ENCODE results near the gene SMPX.

SMPX gene

DNA sequence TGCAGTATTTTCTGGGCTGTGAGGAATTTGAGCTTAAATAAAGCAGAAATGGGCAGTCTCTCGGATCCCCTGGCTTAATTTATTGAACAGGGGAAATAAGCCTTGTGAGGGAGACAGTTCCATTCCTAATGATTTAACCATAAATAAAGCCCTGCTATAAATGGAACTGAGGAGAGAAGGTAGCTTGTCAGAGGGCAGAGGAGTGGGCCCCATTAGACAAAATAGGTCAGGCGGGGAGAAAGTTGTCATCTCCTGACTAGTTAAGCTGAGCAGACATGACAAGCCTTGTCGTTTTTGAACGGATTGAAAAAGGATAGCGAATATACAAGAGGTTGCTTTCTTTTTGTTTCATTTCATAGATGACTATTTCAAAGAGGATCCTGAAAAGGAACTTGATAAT, 39.3 kb downstream of the SMPX start:
- H4K8ac ChIP-seq (ENCODE audit: low read depth, low read length), result no peak overlapping the region
- H2AFZ ChIP-seq (ENCODE audit: low read length), result no peak overlapping the region
- no peaks in the 10 kb centered on the region for H3K27me3 ChIP-seq (ENCODE audit: control insufficient read depth in 3 of 3, insufficient read depth in 3 of 3, low read depth in 1 of 3, low read length in 3 of 3)
- no peak overlapping the region for H2BK12ac ChIP-seq (ENCODE audit: low read length)
- no peaks in the 10 kb centered on the region for H3K36me3 ChIP-seq (replicated peaks in 1 of 2; ENCODE audit: control insufficient read depth in 2 of 2, insufficient read depth in 2 of 2, low read length in 2 of 2)
- no peak overlapping the region for H3K4me3 ChIP-seq (ENCODE audit: low read length in 2 of 2)
- no peak overlapping the region for H3K4me2 ChIP-seq (ENCODE audit: insufficient read depth, low read length, poor library complexity, severe bottlenecking)
- H2BK120ac ChIP-seq (ENCODE audit: low read depth, low read length), result no peak overlapping the region
- H3K4ac ChIP-seq (ENCODE audit: low read length), result no peak overlapping the region
- no peak overlapping the region for H3K23ac ChIP-seq (ENCODE audit: low read depth, low read length, poor library complexity)
- no peak overlapping the region for H3K14ac ChIP-seq (ENCODE audit: low read length)
- no peak for DNase-seq (ENCODE audit: low spot score)
- no peak overlapping the region for H4K91ac ChIP-seq (ENCODE audit: low read depth, low read length, poor library complexity)
- no peak overlapping the region for H3K27ac ChIP-seq (replicated peaks; ENCODE audit: low read length)
- no peak overlapping the region for H3K9ac ChIP-seq (ENCODE audit: low read depth, low read length, poor library complexity)
- H3K79me1 ChIP-seq (ENCODE audit: low read depth, low read length), result no peaks in the 10 kb centered on the region
- H3K18ac ChIP-seq (ENCODE audit: low read length), result no peak overlapping the region
- H3K4me1 ChIP-seq (ENCODE audit: control insufficient read depth in 2 of 2, insufficient read depth in 1 of 2, low read depth in 1 of 2, low read length in 2 of 2), result peaks cover 0 to 10% of the 10 kb centered on the region in 2 donors
- no CpG with 5 or more reads among the region's 5 CpGs for WGBS, 2 donors (ENCODE audit: extremely low coverage in 2 of 2, insufficient read length in 2 of 2, insufficient replicate concordance in 1 of 2)
- H2BK15ac ChIP-seq (ENCODE audit: low read length), result no peak overlapping the region
- no peak overlapping the region for H2BK5ac ChIP-seq (ENCODE audit: low read length)
- H3K9me3 ChIP-seq (replicated peaks in 1 of 2; ENCODE audit: control insufficient read depth in 2 of 2, insufficient read depth in 1 of 2, low read depth in 1 of 2, low read length in 2 of 2), result no peaks in the 10 kb centered on the region
- H2AK5ac ChIP-seq (ENCODE audit: low read depth, low read length), result no peak overlapping the region

DNA sequence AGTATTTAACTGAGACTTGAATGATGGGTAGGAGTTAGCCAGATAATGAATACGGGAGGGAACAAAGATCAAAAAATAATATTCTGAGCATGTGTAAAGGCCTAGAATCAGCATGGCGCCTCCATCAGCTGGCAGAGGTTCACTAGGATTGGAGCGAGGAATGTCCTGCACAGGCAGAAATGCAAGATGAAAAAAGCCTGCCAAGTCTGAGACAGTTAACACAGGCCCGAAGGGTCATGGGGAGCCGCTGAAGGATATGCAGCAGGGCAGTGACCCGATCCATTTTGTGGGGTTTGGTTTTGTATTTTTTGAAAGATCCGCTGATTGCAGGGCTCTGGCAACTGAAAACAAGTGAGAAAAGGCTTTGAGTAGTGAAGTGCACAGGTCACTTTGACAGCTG, 40.1 kb downstream of the SMPX start:
- Histone ChIP-seq H4K91ac (ENCODE audit: low read depth, low read length, poor library complexity) (no peak overlapping the region), H4K8ac (ENCODE audit: low read depth, low read length) (no peak overlapping the region), H3K27me3 (ENCODE audit: control insufficient read depth in 3 of 3, insufficient read depth in 3 of 3, low read depth in 1 of 3, low read length in 3 of 3) (no peaks in the 10 kb centered on the region), H3K14ac (ENCODE audit: low read length) (no peak overlapping the region), H2AFZ (ENCODE audit: low read length) (no peak overlapping the region), H3K23ac (ENCODE audit: low read depth, low read length, poor library complexity) (no peak overlapping the region), H3K9me3 (replicated peaks in 1 of 2; ENCODE audit: control insufficient read depth in 2 of 2, insufficient read depth in 1 of 2, low read depth in 1 of 2, low read length in 2 of 2) (no peaks in the 10 kb centered on the region), H3K79me1 (ENCODE audit: low read depth, low read length) (no peaks in the 10 kb centered on the region), H3K4ac (ENCODE audit: low read length) (no peak overlapping the region), H3K4me2 (ENCODE audit: insufficient read depth, low read length, poor library complexity, severe bottlenecking) (no peak overlapping the region), H2BK15ac (ENCODE audit: low read length) (no peak overlapping the region), H2BK12ac (ENCODE audit: low read length) (no peak overlapping the region), H2BK120ac (ENCODE audit: low read depth, low read length) (no peak overlapping the region), H3K36me3 (replicated peaks in 1 of 2; ENCODE audit: control insufficient read depth in 2 of 2, insufficient read depth in 2 of 2, low read length in 2 of 2) (no peaks in the 10 kb centered on the region), H3K4me3 (ENCODE audit: low read length in 2 of 2) (no peak overlapping the region), H3K9ac (ENCODE audit: low read depth, low read length, poor library complexity) (no peak overlapping the region), H2BK5ac (ENCODE audit: low read length) (no peak overlapping the region), H3K18ac (ENCODE audit: low read length) (no peak overlapping the region), H3K4me1 (ENCODE audit: control insufficient read depth in 2 of 2, insufficient read depth in 1 of 2, low read depth in 1 of 2, low read length in 2 of 2) (peaks cover 0 to 10% of the 10 kb centered on the region in 2 donors), H2AK5ac (ENCODE audit: low read depth, low read length) (no peak overlapping the region), H3K27ac (replicated peaks; ENCODE audit: low read length) (no peak overlapping the region)
- no CpG with 5 or more reads among the region's 7 CpGs for WGBS, 2 donors (ENCODE audit: extremely low coverage in 2 of 2, insufficient read length in 2 of 2, insufficient replicate concordance in 1 of 2)
- DNase-seq (ENCODE audit: low spot score), result no peak

DNA sequence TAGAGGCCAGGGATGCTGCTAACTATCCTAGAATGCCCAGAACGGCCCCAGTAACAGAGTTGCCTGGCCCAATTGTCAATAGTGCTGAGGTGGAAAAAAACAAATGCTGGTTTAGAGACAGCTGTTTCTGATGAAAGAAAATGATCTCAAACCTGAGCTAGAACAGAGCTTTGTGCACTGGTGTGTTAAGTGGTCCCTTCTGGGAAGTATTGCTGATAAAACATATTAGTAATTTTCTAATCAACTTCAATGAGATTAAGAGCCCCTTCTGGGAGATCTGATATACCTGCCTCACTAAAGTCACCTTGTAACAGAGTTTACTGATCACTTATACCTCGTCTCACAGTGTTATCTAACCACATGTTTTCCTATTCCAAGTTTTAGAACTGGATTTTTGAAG, 42.1 kb downstream of the SMPX start:
- H3K4me3 ChIP-seq (ENCODE audit: low read length in 2 of 2), result no peak overlapping the region
- no peak overlapping the region for H3K4ac ChIP-seq (ENCODE audit: low read length)

DNA sequence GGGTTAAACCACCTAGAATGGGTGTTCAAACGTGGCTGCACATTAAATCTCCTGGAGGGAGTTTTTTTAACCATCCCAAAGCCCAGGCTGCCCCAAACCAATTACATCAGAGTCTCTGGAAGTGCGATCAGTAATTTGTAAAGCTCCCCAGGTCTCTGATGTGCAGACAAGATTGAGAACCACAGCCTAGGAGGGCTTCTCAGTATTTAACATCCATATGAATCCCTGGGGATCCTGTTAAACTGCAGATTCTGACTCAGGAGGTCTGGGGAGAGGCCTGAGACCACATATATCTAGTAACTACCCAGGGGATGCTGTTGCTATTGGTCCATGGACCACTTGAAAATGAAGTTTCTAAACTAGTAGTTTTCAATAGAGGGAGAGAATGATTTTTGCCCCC, 42.6 kb downstream of the SMPX start:
- no peaks in the 10 kb centered on the region for H3K79me1 ChIP-seq (ENCODE audit: low read depth, low read length)
- H2AFZ ChIP-seq (ENCODE audit: low read length), result no peak overlapping the region
- H3K9ac ChIP-seq (ENCODE audit: low read depth, low read length, poor library complexity), result no peak overlapping the region
- no peak overlapping the region for H4K8ac ChIP-seq (ENCODE audit: low read depth, low read length)
- H3K9me3 ChIP-seq (replicated peaks in 1 of 2; ENCODE audit: control insufficient read depth in 2 of 2, insufficient read depth in 1 of 2, low read depth in 1 of 2, low read length in 2 of 2), result no peaks in the 10 kb centered on the region
- no peak overlapping the region for H2BK5ac ChIP-seq (ENCODE audit: low read length)
- peaks cover 0 to 10% of the 10 kb centered on the region in 2 donors for H3K4me1 ChIP-seq (ENCODE audit: control insufficient read depth in 2 of 2, insufficient read depth in 1 of 2, low read depth in 1 of 2, low read length in 2 of 2)
- no peak overlapping the region for H3K4me3 ChIP-seq (ENCODE audit: low read length in 2 of 2)
- no peak for DNase-seq (ENCODE audit: low spot score)
- H3K36me3 ChIP-seq (replicated peaks in 1 of 2; ENCODE audit: control insufficient read depth in 2 of 2, insufficient read depth in 2 of 2, low read length in 2 of 2), result no peaks in the 10 kb centered on the region
- no peaks in the 10 kb centered on the region for H3K27me3 ChIP-seq (ENCODE audit: control insufficient read depth in 3 of 3, insufficient read depth in 3 of 3, low read depth in 1 of 3, low read length in 3 of 3)
- H2BK120ac ChIP-seq (ENCODE audit: low read depth, low read length), result no peak overlapping the region
- no peak overlapping the region for H3K27ac ChIP-seq (replicated peaks; ENCODE audit: low read length)
- no peak overlapping the region for H2AK5ac ChIP-seq (ENCODE audit: low read depth, low read length)
- no peak overlapping the region for H3K14ac ChIP-seq (ENCODE audit: low read length)
- no CpG with 5 or more reads among the region's 2 CpGs for WGBS, 2 donors (ENCODE audit: extremely low coverage in 2 of 2, insufficient read length in 2 of 2, insufficient replicate concordance in 1 of 2)
- H2BK15ac ChIP-seq (ENCODE audit: low read length), result no peak overlapping the region
- no peak overlapping the region for H4K91ac ChIP-seq (ENCODE audit: low read depth, low read length, poor library complexity)
- no peak overlapping the region for H3K18ac ChIP-seq (ENCODE audit: low read length)
- H3K4me2 ChIP-seq (ENCODE audit: insufficient read depth, low read length, poor library complexity, severe bottlenecking), result no peak overlapping the region
- H3K4ac ChIP-seq (ENCODE audit: low read length), result no peak overlapping the region
- H2BK12ac ChIP-seq (ENCODE audit: low read length), result no peak overlapping the region
- no peak overlapping the region for H3K23ac ChIP-seq (ENCODE audit: low read depth, low read length, poor library complexity)

More for the DNA sequence above, 42.1 kb downstream of the SMPX start:
- Histone ChIP-seq H3K9ac (ENCODE audit: low read depth, low read length, poor library complexity) (no peak overlapping the region), H2AK5ac (ENCODE audit: low read depth, low read length) (no peak overlapping the region), H3K18ac (ENCODE audit: low read length) (no peak overlapping the region), H2BK5ac (ENCODE audit: low read length) (no peak overlapping the region), H4K91ac (ENCODE audit: low read depth, low read length, poor library complexity) (no peak overlapping the region), H3K36me3 (replicated peaks in 1 of 2; ENCODE audit: control insufficient read depth in 2 of 2, insufficient read depth in 2 of 2, low read length in 2 of 2) (no peaks in the 10 kb centered on the region), H2BK120ac (ENCODE audit: low read depth, low read length) (no peak overlapping the region), H3K4me2 (ENCODE audit: insufficient read depth, low read length, poor library complexity, severe bottlenecking) (no peak overlapping the region), H3K27me3 (ENCODE audit: control insufficient read depth in 3 of 3, insufficient read depth in 3 of 3, low read depth in 1 of 3, low read length in 3 of 3) (no peaks in the 10 kb centered on the region), H2AFZ (ENCODE audit: low read length) (no peak overlapping the region), H4K8ac (ENCODE audit: low read depth, low read length) (no peak overlapping the region), H3K27ac (replicated peaks; ENCODE audit: low read length) (no peak overlapping the region), H3K9me3 (replicated peaks in 1 of 2; ENCODE audit: control insufficient read depth in 2 of 2, insufficient read depth in 1 of 2, low read depth in 1 of 2, low read length in 2 of 2) (no peaks in the 10 kb centered on the region), H3K14ac (ENCODE audit: low read length) (no peak overlapping the region), H2BK12ac (ENCODE audit: low read length) (no peak overlapping the region), H3K23ac (ENCODE audit: low read depth, low read length, poor library complexity) (no peak overlapping the region), H2BK15ac (ENCODE audit: low read length) (no peak overlapping the region), H3K79me1 (ENCODE audit: low read depth, low read length) (no peaks in the 10 kb centered on the region), H3K4me1 (ENCODE audit: control insufficient read depth in 2 of 2, insufficient read depth in 1 of 2, low read depth in 1 of 2, low read length in 2 of 2) (peaks cover 0 to 10% of the 10 kb centered on the region in 2 donors)
- no CpG with 5 or more reads among the region's 2 CpGs for WGBS, 2 donors (ENCODE audit: extremely low coverage in 2 of 2, insufficient read length in 2 of 2, insufficient replicate concordance in 1 of 2)
- DNase-seq (ENCODE audit: low spot score), result no peak

Measured in neuronal stem cell (in vitro differentiated cells).